Activated CD4-positive, alpha-beta T cell treated with anti-CD3 and anti-CD28 coated beads, Interleukin-2, amount 10 ng/mL, durations not matched to agents 24 days and 14 days (primary cell): ENCODE measurements around the gene MAPK12. TPM values are rescaled to one million over a fixed set of nuclear protein-coding genes. Genes with fewer than 3 reads are reported as not detected.
A peak's percentile ranks its signal among the peaks of the same experiment; 100 is the strongest.

Experiments used
- DNase-seq: peaks from one replicate; pipeline ENCODE4 v3.0.0; 2022
- H3K27ac Mint-ChIP-seq: one replicate; pipeline ENCODE4 v1.8.0; 2022; ENCODE audit warnings: mild to moderate bottlenecking, mixed read lengths
- H3K27me3 Mint-ChIP-seq: one replicate; pipeline ENCODE4 v1.8.0; 2022; ENCODE audit warnings: mixed read lengths
- H3K36me3 Mint-ChIP-seq: one replicate; pipeline ENCODE4 v1.8.0; 2022; ENCODE audit warnings: low read depth, mild to moderate bottlenecking, mixed read lengths
- H3K4me1 Mint-ChIP-seq: one replicate; pipeline ENCODE4 v1.8.0; 2021; ENCODE audit warnings: mixed read lengths
- H3K4me3 Mint-ChIP-seq: one replicate; pipeline ENCODE4 v1.8.0; 2022; ENCODE audit warnings: mild to moderate bottlenecking, moderate library complexity, mixed read lengths
- H3K9me3 Mint-ChIP-seq: one replicate; pipeline ENCODE4 v1.8.0; 2021; ENCODE audit warnings: mixed read lengths
- intact Hi-C: fragments of 100-400 bp; cut with micrococcal nuclease; formaldehyde crosslinking; loops from one replicate; pipeline ENCODE4 v1.15.1; 2023
- total RNA-seq: library from RNA; stranded (reverse); gene quantifications from 2 replicates; pipeline ENCODE4 v1.2.3, GENCODE V29; 2022

The MAPK12 gene
- total RNA-seq, 1 donor from 2014 or later, result 20.1 TPM

- H3K36me3 Mint-ChIP-seq, result peaks cover 34% of the 10 kb centered on the region
Observed at GRCh38 chr22:50225200-50225969, 36.1 kb downstream of the MAPK12 start.

DNA sequence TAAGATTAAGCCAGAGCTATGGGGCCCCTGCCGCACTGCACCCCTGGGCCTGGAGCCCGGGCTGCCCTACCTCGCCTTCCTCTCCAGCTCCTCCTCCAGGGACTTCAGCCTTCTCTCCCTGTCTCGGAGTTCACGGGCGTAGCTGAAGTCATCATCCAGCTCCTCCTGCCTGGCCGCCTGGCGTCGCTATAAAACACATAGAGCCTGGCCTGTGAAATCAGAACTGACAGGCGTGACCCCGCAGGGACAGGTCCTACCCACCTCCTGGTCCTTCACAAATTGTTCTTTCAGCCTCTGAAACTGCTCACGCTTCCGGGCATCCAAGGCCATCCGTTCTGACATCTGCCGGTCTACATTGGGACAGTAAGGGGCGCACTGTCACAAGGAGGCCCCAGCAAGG lies 37.4 kb downstream of the MAPK12 start:
- no peaks in the 10 kb centered on the region for H3K9me3 Mint-ChIP-seq
- intact Hi-C loops, result no loop called here
- H3K36me3 Mint-ChIP-seq, result peaks cover 35% of the 10 kb centered on the region
- H3K4me3 Mint-ChIP-seq, result no peak overlapping the region
- no peak for DNase-seq
- H3K27ac Mint-ChIP-seq, result no peak overlapping the region
- H3K27me3 Mint-ChIP-seq, result no peaks in the 10 kb centered on the region
- no peaks in the 10 kb centered on the region for H3K4me1 Mint-ChIP-seq

More at GRCh38 chr22:50225200-50225969, 36.1 kb downstream of the MAPK12 start:
- Mint-ChIP-seq H3K4me3 (no peak overlapping the region), H3K4me1 (no peaks in the 10 kb centered on the region), H3K9me3 (no peaks in the 10 kb centered on the region), H3K27me3 (no peaks in the 10 kb centered on the region), H3K27ac (no peak overlapping the region)
- no peak for DNase-seq
- intact Hi-C loops, result no loop called here

DNA sequence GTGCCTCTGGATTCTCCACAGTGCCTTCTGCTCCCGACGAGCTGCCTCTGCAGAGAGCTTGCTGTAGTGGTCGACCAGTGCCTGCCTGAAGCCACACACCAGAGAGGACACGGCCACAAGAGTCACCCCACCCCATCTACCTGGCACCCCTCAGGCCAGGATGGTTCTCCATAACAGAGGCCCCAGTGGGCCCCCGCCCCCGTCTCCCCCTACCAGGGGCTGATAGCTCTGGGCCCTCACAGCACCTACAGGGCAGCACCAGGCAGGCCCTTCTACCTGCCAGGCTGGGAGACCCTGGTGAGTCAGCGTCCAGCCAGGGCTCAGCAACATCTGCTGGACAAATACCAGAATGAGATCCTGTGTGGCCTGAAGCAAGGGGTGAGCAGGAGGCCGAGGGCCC lies 39.0 kb downstream of the MAPK12 start:
- no peaks in the 10 kb centered on the region for H3K4me1 Mint-ChIP-seq
- no peak overlapping the region for H3K27ac Mint-ChIP-seq
- intact Hi-C loops, result no loop called here
- H3K9me3 Mint-ChIP-seq, result no peaks in the 10 kb centered on the region
- no peak overlapping the region for H3K4me3 Mint-ChIP-seq
- DNase-seq, result no peak
- H3K27me3 Mint-ChIP-seq, result no peaks in the 10 kb centered on the region
- H3K36me3 Mint-ChIP-seq, result peaks cover 32% of the 10 kb centered on the region

DNA sequence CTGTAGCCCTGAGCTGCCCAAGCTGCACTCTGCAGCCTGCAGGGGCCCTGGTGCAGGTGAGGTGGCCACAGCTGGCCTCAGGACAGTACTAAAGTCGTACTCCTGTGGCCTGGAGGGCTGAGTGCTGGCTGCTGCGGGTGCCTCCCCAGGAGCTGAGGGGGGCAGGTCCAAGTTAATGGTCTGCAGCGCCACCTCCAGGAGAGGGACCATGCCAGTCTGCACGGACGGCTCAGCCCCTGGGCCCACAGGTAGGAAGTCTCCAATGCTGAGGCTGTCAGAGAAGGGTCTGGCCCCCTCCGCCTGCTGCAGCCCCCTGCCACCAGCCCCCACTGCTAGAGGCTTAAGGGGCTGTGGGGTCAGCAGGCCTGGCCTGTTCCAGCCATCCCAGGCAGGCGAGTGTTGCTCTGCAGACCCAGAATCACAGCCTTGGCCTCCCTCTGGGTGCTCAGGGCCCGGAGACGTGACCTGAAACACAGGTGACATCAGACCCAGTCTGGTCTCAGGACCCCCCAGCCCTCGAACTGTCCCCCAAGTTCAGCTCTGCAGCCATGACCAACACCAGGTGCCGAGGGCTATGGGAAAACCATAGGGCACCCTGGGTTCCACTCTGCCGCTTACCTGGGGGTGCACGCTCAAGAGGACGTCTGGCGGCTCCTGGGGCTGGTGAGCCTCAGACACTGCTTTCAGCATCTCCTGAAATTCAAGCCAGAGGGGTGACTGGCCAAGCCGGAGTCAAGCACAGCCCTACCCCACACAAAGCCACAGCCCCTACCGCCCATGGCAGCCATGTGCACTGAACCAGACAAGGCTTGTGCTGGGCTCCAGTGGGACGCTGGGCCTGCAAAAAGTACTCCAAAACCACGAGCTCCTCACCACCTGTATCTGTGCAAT lies 39.8 kb downstream of the MAPK12 start:
- no peak overlapping the region for H3K4me3 Mint-ChIP-seq
- no peaks in the 10 kb centered on the region for H3K27me3 Mint-ChIP-seq
- DNase-seq, result no peak
- H3K27ac Mint-ChIP-seq, result no peak overlapping the region
- no peaks in the 10 kb centered on the region for H3K9me3 Mint-ChIP-seq
- intact Hi-C loops, result no loop called here
- H3K4me1 Mint-ChIP-seq, result no peaks in the 10 kb centered on the region
- H3K36me3 Mint-ChIP-seq, result peaks cover 32% of the 10 kb centered on the region

DNA sequence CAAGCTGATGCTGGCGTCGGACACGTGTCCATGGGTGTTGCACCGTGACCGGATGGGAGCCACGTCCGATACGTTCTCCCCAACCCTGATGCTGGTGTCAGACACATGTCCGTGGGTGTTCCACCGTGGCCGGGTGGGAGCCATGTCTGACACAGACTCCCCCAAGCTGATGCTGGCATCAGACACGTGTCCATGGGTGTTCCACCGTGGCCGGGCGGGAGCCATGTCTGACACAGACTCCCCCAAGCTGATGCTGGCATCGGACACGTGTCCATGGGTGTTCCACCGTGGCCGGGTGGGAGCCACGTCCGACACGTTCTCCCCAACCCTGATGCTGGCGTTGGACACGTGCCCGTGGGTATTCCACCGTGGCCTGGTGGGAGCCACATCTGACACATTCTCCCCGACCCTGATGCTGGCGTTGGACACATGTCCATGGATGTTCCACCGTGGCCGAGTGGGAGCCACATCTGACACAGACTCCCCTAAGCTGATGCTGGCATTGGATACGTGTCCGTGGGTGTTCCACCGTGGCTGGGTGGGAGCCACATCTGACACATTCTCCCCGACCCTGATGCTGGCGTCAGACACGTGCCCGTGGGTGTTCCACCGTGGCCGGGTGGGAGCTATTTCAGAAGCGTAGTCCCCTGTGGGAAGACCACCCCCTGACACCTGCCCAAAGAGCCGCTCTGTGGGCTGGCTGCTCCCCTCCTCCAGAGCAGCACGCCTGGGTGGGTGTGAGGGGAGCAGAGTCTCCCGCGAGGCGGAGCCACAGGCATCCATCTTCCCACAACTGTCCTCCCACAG lies 40.7 kb downstream of the MAPK12 start:
- no peaks in the 10 kb centered on the region for H3K9me3 Mint-ChIP-seq
- intact Hi-C loops, result no loop called here
- no peak overlapping the region for H3K27ac Mint-ChIP-seq

GRCh38 chr22:50219800-50220602 lies 41.5 kb downstream of the MAPK12 start:
- Mint-ChIP-seq H3K36me3 (peaks cover 37% of the 10 kb centered on the region), H3K4me1 (peaks cover 1% of the 10 kb centered on the region), H3K27ac (peak overlapping the region; percentile 20), H3K27me3 (no peaks in the 10 kb centered on the region), H3K9me3 (no peaks in the 10 kb centered on the region), H3K4me3 (no peak overlapping the region)
- intact Hi-C loops, result no loop called here
- DNase-seq, result no peak

More for the DNA sequence above, 40.7 kb downstream of the MAPK12 start:
- Mint-ChIP-seq H3K27me3 (no peaks in the 10 kb centered on the region), H3K4me1 (no peaks in the 10 kb centered on the region), H3K4me3 (no peak overlapping the region), H3K36me3 (peaks cover 34% of the 10 kb centered on the region)
- no peak for DNase-seq

DNA sequence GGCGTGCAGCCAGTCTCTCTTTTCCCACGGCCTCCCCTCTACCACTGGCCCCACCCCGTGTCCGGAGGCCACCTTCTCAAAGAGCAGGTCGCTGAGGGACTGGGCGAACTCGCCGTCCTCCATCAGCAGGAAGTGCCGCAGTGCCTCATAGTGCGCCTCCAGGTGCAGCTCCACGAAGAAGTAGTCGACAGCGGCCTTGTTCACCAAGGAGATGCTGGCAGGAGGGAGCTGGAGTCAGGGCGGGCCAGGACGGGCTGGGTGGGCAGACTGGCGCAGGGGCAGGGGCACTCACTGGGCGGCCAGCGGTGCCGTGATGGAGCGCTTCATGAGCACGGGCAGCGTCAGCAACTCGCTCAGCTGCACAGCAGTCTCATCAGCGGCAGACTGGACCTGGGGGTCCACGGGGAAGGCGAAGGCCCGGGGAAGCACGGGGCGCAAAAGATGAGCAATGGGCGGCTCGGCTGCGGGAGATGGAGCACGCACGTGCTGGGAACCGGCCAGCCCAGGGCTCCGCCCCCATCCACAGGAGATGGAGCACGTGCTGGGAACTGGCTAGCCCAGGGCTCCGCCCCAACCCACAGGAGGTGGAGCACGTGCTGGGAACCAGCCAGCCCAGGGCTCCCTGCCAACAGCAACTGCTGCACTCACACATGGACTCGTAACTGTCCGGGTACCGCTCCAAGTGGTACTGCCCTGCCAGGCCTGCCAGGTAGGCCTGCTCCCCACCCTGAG lies 42.3 kb downstream of the MAPK12 start:
- H3K27ac Mint-ChIP-seq, result no peak overlapping the region
- H3K9me3 Mint-ChIP-seq, result no peaks in the 10 kb centered on the region
- peaks cover 5% of the 10 kb centered on the region for H3K4me1 Mint-ChIP-seq
- H3K4me3 Mint-ChIP-seq, result no peak overlapping the region
- no peaks in the 10 kb centered on the region for H3K27me3 Mint-ChIP-seq
- intact Hi-C loops, result no loop called here
- peaks cover 40% of the 10 kb centered on the region for H3K36me3 Mint-ChIP-seq
- DNase-seq, result no peak

DNA sequence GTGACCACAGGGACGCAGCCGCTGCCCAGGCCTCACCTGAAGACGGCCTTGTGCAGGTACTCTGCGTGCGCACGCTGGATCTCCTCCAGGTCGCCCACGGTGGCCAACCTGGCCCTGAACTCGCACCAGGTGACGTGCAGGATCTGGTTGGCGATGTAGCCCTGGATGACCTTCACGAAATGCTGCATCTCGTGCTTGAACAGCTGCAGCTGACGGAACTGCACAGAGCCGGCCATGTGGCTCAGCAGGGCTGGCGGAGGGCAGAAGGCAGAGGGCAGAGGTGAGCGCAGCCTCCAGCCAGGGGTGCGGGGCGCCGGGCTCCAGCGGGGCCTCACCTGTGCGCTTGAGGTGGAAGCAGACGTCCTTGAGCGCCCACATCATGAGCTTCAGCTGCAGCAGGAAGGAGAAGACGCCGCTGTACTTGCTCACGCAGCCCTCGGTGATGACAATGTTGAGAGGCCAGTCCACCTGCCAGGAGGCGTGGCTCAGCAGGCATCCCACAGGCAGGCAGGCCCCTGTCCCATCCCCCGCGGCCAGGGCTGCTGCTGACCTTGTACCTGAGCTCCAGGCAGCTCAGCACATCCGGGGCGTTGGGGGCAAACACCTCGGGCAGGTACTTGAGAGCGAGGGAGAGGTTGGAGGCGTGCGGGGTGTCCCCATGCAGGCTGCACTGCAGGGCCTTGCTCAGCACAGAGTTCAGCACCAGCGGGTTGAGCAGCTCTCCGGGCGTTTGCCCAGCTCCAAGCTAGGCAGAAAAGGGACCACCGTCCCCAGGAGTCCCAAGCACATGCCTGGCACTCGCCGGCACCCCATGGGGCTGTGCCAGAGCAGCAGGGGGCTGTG lies 43.1 kb downstream of the MAPK12 start:
- intact Hi-C loops, result no loop called here
- Mint-ChIP-seq H3K36me3 (peaks cover 40% of the 10 kb centered on the region), H3K4me1 (peaks cover 7% of the 10 kb centered on the region), H3K4me3 (no peak overlapping the region), H3K27me3 (no peaks in the 10 kb centered on the region), H3K27ac (no peak overlapping the region), H3K9me3 (no peaks in the 10 kb centered on the region)
- DNase-seq, result no peak

- no peak overlapping the region for H3K4me3 Mint-ChIP-seq
- intact Hi-C loops, result no loop called here
- peaks cover 39% of the 10 kb centered on the region for H3K36me3 Mint-ChIP-seq
- peaks cover 7% of the 10 kb centered on the region for H3K4me1 Mint-ChIP-seq
- no peak for DNase-seq
- H3K9me3 Mint-ChIP-seq, result no peaks in the 10 kb centered on the region
- no peak overlapping the region for H3K27ac Mint-ChIP-seq
- no peaks in the 10 kb centered on the region for H3K27me3 Mint-ChIP-seq
Observed at GRCh38 chr22:50217543-50218152, 43.8 kb downstream of the MAPK12 start.

- intact Hi-C loops, result no loop called here
- H3K36me3 Mint-ChIP-seq, result peaks cover 39% of the 10 kb centered on the region
- peaks cover 7% of the 10 kb centered on the region for H3K4me1 Mint-ChIP-seq
Observed at GRCh38 chr22:50216684-50217520, 44.6 kb downstream of the MAPK12 start.

GRCh38 chr22:50216055-50216683 lies 45.3 kb downstream of the MAPK12 start:
- no peaks in the 10 kb centered on the region for H3K27me3 Mint-ChIP-seq
- intact Hi-C loops, result no loop called here
- peaks cover 8% of the 10 kb centered on the region for H3K4me1 Mint-ChIP-seq
- DNase-seq, result no peak
- H3K4me3 Mint-ChIP-seq, result no peak overlapping the region
- H3K36me3 Mint-ChIP-seq, result peaks cover 41% of the 10 kb centered on the region
- H3K27ac Mint-ChIP-seq, result no peak overlapping the region
- no peaks in the 10 kb centered on the region for H3K9me3 Mint-ChIP-seq

More at GRCh38 chr22:50216684-50217520, 44.6 kb downstream of the MAPK12 start:
- Mint-ChIP-seq H3K9me3 (no peaks in the 10 kb centered on the region), H3K4me3 (no peak overlapping the region), H3K27me3 (no peaks in the 10 kb centered on the region), H3K27ac (no peak overlapping the region)
- DNase-seq, result no peak
